GM21367 (cell line): ENCODE measurements around the gene TMEM132E.

ENCODE experiments used
- ATAC-seq: cut with Tn5 transposase; IDR thresholded peaks from one replicate; pipeline ENCODE4 v1.9.1; 2021; ENCODE audit not compliant: unreplicated experiment

TMEM132E gene

DNA sequence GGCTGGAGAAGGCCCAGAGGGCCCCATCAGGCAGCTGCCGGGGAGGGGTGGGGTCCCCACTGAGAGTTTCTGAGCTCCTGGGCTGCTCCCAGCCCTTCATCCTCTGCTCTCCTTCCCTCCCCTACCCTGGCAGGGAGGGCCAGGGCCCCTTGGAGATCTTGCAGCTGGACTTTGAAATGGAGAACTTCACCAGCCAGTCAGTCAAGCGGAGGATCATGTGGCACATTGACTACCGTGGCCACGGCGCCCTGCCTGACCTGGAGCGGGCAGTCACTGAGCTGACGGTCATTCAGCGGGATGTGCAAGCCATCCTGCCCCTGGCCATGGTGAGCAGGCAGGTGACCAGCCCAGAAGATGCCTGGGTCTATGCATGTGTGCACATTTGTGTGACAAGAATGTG is 49.5 kb downstream of the TMEM132E start:
- no peak for ATAC-seq

DNA sequence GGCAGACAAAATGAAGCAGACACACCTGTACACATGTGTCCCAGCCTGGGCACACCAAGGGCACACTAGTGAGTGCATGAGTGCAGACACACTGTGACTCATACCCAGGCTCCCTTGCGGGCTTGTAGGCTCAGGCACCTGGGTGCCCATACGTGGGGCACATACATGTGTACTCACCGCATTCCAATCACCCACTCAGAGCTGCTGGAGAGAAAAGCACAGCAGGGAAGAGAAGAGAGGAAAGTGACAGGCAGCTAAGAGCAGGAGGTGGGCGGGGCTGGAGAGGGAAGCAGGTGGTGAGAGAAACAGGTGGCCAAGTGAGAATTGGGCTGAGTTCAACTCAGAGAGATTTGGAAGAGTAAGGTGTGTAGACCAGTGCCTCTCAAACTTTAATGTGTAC is 54.0 kb downstream of the TMEM132E start:
- ATAC-seq = no peak

DNA sequence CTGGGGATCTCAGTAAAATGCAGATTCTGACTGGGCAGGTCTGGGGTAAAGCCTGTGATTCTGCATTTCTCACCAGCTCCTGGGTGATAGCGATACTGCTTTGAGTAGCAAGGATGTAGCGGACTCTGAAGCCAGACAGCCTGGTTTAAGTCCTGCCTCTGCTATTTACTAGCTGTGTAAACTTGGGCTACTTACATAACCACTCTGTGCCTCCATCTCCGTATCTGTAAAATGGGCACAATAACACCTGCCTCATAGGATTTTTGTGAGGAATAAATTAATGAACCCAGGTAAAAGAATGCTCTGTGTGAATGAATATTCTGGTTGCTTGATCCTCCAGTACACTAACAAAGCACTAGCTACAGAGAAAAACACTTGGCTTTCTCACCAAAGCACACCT is 54.4 kb downstream of the TMEM132E start:
- ATAC-seq = no peak

DNA sequence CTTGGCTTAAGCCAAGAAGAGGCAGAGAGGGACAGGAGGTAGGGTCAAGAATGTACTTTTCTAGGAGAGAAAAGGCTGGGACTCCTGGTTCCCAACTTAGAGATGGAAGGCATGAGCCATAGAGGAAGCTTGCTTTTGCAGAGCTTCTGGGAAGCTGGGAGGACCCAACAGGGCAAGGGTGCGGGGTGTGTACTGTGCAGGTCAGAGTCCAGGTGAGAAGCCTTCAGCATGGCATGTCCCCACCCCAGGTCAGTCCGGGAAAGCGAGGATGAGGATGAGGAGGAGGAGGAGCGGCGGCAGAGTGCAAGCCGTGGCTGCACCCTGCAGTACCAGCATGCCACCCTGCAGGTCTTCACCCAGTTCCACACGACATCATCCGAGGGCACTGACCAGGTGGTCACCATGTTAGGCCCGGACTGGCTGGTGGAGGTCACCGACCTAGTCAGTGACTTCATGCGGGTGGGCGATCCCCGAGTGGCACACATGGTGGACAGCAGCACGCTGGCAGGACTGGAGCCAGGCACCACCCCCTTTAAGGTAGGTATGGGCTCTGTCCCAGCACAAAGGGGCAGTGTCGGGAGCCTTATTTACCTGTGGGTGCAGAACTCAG is 55.3 kb downstream of the TMEM132E start:
- no peak for ATAC-seq

DNA sequence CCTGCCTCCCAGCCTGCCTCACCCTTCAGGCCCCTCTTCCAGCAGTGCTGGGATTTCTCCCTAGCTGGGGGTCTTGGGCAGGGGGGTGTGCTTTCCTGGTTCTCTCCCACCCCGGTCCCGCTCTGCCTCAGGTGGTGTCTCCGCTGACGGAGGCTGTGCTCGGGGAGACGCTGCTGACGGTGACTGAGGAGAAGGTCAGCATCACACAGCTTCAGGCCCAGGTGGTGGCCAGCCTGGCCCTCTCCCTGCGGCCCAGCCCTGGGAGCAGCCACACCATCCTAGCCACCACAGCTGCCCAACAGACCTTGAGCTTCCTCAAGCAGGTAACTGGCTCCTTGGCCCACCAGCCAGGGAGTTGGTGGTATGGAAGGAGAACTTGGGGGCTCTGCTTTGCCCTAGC is 56.5 kb downstream of the TMEM132E start:
- ATAC-seq = no peak

DNA sequence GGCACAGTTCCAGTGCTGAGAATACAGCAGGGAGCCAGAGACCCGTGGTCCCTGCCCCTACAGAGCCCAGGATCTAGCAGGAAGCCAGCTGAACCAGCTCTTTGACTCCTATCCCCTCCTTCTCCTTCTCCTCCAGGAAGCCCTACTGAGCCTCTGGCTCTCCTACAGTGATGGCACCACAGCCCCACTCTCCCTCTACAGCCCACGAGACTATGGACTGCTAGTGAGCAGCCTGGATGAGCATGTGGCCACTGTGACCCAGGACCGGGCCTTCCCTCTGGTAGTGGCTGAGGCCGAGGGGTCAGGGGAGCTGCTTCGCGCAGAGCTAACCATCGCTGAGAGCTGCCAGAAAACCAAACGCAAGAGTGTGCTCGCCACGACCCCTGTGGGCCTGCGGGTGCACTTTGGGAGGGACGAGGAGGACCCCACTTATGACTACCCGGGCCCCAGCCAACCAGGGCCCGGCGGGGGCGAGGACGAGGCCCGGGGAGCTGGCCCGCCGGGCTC is 57.7 kb downstream of the TMEM132E start:
- no peak for ATAC-seq

DNA sequence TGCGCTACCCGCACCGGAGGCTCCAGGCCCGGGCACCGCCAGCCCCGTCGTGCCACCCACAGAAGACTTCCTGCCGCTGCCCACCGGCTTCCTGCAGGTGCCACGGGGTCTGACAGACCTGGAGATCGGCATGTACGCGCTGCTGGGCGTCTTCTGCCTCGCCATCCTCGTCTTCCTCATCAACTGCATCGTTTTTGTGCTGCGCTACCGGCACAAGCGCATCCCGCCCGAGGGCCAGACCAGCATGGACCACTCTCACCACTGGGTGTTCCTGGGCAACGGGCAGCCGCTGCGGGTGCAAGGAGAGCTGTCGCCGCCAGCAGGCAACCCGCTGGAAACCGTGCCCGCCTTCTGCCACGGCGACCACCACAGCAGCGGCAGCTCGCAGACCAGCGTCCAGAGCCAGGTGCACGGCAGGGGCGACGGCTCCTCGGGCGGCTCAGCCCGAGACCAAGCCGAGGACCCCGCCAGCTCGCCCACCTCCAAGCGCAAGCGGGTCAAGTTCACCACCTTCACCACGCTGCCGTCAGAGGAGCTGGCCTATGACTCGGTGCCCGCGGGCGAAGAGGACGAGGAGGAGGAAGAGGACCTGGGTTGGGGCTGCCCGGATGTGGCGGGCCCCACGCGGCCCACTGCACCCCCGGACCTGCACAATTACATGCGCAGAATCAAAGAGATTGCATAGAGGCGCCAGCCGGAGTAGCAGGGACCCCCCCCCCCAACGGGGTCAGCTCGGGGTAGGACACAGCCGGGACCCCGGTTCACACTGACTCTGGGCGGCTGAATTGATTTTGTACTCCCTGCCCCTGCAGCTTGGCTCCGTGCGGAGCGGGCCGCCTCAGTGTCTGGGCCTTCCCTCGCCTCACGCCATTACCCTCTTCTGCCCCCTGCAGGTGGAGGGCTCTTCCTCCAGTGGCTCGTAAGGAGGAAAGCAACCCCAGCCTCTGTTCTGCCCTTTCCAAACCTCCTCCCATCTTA is 58.5 kb downstream of the TMEM132E start:
- ATAC-seq = no peak

DNA sequence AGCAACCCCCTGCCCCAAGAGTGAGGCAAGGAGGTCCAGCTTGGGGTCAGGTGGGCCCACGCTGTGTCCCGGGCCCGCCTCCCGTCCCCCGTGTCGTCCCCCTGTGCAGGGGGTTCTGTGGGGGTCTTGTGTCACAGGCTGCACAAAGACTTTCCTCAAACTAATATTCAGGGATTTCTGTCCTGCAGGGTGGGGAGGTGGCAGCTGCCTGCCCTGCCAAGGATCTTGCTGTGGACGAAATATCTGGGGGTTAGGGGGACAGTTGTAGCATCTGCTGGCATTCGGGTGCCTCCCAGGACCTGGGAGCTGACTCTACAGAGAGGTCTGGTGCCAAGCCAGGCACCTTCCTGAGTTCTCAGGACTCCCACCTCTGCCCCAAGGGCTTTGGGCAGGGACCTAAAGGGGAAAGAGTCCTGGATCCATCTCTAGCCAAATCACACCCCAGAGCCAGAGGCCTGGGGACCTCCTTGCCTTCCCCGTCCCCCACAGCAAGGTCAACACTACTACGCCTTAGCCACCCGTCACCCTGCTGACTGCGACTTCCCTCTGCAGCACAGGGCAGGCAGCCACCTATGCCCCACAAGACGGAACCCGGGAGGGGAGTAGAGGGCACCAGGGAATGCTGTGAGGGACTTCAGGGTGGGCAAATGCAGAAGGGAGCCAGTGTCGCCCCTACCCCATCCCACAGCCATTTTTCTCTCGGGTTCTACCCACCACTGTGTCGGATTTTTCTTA is 59.3 kb downstream of the TMEM132E start:
- no peak for ATAC-seq

DNA sequence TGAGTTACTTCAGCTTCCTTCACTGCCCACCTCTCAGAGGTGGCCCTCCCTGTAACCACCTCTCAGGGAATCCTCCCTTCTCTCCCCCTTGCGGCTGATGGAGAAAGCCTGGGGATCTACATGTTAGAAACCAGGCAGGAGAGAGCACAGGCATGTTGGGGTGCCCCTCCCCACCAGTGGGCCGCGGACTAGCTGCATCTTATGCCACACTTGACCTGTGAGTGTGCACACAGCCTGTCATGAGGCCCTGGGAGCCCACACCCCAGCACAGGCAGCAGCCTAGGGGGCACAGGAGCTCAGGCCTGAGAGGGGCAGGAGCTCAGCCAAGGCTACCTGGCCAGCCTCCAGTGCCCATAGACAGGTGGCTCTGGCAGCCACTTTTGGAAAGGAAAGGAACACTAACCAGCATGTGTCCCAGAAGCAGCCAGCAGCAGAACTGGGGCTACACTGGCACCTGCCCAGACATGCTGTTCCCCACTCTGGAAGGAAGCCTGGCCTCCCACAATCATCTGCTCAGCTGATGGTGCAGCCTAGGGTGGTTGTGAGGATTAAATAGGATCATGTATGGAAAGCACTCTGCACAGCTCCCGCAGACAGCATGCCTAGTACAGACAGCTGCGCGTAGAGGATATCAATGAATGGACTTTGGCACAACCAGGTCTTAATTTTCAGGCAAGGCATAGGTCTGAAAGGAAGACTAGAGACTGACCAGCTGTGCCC is 60.5 kb downstream of the TMEM132E start:
- ATAC-seq = no peak

DNA sequence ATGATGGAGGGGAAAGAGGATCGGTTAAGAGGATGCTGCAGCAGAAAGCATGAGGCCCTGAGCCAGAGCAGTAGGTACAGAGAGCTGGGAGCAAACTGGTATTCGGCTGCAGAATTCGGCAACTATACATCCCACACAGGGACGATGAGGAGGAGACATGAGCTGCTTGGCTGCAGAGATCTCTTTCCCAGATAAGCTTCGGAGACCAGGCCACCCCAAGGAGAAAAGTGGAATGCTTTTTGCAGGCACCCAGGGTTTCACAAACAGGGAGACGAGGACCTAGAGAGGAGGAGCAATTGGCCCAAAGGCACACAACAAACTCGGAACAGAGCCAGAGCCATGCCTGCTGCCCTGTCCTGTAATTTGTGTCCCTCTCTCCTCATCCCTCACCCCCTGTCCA is 62.0 kb downstream of the TMEM132E start:
- no peak for ATAC-seq

DNA sequence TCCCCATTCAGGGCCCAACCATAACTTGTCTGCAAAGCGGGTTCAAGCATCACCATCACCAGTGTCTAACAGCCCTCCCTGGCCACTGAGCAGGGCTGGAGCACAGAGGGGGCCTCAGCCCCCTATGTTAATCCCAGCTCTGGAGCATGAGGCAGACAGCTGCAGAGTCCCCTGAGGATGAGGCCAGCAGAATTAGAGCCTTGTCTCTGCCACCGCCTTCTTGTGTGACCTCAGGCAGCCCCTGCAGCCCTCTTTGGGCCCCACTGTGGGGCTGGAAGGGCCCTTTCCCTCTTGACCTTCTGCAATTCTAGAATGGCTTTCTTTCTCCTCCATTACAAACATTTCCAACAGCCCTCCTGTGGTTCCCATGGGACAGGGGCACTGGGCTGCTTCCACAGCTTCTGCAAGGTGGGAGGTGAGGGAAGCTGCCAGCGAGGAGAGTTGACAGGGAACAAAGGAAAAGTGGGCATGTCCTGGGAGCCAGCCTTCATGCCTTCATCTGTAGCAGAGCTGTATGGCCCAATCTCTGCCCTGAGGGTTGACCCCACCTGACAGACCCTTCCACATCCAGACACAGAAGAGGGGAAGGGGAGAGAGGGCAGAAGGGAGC is 65.7 kb downstream of the TMEM132E start:
- ATAC-seq = no peak

DNA sequence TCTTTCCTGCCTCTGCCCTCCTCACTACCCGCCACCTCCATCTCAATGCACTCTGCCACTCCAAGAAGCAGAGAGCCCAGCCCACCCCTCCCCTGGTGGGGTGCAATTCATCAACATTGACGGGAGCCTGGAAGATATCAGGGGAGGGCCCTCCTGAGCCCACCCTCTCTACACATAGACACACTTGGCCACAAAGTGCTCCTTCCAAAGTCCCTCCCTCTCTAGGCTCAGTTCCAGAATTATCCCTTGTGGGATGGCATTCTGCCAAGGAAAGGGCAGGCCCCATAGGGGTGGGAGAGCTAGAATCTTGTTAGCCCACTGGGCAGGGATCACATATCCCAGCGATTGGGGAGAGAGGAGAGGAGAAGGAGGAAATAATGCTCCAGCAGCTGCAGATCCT is 66.2 kb downstream of the TMEM132E start:
- no peak for ATAC-seq

DNA sequence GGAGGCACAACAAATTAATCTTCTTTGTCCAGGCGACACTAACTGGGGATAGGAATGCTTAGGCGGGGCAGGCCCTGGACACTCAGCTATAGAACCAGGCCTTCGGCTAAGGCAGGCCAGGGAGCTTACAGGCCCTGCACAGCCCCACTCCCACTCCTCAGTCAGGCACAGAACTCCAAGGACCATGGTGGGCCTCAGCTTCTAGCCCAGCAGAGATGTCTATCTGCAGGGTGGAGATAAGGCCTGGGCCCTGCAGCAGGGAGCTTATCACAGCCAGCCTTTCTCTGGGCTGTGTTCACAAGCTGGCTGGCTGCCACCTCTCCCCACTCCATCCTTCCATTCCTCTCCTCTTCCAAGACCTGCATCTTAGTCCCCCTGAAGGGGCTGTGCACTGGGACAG is 68.1 kb downstream of the TMEM132E start:
- ATAC-seq = no peak

DNA sequence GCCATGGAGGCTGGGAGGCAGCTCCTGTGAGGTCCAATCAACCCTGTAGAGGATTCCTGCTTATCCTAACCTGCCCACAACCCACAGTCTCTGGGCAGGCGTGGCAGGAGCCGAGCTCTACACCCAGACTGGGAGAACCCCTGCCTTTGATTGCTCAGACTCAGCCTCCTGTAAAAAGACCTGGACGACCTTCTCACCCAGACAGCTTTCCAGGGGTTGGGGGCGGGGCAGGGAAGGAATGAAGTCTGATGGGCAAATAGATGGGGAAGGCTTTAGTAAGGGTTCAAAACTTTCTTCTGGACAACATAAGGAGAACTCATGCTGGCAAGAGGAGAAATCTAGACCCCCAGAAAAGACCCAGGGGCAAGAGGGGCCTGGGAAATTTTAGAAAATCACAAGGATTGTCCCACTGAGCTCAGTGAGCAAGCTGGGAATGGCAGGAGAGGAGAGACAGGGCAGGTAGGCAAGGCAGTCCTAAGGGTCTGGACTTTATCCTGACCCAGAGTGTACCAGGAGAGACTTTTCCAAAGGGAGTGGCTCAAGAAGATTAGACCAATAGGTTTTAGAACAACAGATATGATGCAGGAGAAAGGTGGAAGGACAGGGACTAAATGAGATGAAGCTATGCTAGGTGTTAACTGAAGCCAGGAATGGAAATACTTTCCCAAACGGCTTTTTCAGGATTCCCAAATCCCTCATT is 70.8 kb downstream of the TMEM132E start:
- no peak for ATAC-seq

DNA sequence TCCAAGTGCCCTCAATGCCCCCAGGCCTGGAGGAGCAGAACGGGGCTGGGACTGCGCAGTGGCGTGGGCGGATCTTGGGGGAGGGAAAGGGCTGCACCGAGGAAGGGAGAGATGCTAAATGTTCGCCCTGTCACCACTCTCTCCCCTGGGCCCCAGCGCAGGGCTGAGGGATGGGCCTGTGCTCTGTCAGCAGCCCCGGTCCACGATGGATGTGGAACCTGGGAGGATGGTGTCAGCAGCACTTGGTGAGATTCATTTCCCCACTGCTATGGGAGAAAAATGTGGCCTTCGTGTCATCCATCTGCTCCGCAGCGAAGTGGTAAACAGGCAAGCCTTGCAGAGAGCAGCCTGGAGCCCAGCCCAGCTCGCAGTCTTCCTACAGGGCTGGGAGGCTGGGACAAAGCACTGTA is 72.0 kb downstream of the TMEM132E start:
- no peak for ATAC-seq

DNA sequence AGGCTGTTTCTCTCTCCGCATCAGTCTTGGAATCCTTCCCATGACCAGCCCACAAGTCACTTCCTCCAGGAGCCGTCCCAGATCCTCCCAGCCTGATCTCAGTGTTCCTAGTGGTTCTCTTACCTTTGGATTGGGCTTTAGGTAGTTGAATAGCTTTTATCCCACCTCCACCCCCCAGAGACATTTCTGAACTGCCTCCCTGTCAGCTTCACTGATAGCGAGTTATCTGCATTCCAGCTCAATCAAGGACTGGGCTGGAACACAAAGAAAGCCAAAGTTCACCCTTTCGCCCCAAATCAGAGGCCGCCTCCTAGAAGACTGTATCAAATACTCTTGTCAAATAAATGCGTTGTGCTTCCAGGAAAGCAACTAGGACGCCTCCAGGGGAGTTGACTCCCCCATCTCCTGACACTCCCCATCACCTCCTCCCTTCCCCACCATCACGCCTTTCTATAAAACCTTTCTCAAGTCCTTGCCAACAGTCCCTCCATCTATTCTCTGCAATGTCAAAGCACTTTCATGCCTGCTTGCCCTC is 72.7 kb downstream of the TMEM132E start:
- ATAC-seq = no peak

DNA sequence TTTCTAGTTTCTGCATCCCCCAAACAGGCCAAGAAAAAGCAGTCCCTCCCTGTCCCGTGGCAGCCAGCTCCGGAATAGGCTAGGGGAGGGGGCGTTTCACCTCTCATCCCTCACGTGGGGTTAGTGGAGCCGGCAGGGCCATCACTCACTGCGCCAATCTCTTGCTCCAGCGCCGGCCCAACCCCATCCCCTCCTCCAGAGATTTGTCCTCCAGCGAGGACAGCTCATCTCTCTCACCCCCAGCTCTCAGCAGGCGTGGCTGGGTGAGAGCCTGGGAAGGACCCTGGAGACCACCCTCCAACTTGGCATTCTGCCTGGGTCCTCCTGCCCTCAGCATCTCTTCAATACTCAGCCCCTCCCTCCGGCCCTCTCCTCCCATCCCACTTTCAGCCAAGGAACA is 74.1 kb downstream of the TMEM132E start:
- no peak for ATAC-seq

DNA sequence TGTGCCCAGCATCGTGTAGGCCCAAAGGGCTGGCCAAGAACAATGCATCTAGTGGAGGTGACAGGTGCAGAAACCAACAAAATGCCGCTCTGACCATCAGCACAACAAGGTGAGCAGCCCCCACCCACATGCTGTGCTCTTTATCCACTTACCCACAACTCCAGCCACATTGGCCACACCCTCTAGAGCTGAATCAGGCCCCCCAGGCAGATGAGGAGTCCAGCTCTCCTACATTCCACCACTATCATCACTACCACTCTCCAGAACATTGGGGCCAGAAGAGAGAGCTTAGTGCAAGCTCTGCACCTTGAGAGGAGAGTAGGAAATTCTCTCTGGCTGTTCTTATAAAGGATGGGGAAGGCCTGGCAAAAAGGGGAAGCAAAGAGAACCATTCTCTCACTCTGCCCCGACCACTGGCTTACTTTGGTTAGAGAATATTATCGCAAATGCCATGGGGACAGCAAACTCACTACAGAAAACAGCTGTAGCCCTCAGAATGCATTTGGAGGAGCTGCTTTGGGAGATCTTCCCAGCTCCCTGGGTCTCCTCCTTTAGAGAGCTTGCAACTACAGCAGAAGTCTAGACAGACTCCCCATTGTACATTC is 75.0 kb downstream of the TMEM132E start:
- ATAC-seq = no peak

DNA sequence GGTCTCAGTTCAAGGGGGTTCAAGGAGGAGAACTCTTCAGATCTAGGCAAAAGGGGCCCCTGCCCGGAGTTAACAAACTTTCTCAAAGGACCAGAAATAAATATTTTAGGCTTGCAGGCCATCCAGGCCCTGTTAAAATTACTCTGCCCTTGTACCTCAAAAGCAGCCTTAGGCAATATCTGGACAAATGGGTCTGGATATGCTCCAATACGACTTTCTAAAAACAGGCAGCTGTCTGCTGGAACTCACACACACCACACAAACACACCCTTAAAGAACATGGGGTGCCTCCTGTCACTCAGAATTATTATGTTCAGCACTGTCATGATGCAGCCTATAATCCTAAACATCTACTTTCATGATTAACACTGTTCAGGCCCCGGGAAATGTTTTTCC is 75.5 kb downstream of the TMEM132E start:
- no peak for ATAC-seq
